ENCODE results near the gene MYO19.

DNA sequence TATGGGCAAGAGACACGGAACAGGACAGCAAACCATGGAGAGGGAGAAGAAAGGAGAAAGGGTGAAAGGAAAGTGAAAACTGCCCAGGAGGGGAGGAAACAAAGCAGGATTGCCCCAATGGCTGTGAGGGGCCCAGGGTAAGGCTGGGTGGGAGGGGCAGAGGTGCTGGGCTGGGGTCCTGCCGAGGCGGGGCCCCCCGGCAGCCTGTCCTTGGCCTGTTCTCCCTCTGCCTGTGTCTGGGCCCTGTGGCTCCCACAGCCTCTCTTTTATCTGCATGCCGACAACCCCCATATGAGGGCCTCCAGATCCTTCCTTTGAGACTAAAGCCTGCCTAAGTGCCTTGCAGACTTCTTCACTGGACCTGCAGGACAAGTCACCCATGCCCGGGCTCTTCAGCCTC lies 32.7 kb downstream of the MYO19 start:
- TF ChIP-seq POLR2A (IDR thresholded peaks at IDR 0.05; ENCODE audit: low read length) = no peak
- TF ChIP-seq GATA1 (IDR thresholded peaks at IDR 0.05; ENCODE audit: low read depth, low read length) = no peak

Data from erythroblast (primary cell).